SW480 (cell line): ENCODE data around the gene OSGEP.

ENCODE experiments used
- DNase-seq: peaks from one replicate; pipeline ENCODE4 v3.0.0-alpha.2; 2016; ENCODE audit warnings: low spot score

OSGEP gene

GRCh38 chr14:20397511-20397910 lies 57.1 kb downstream of the OSGEP start:
- no peak for DNase-seq
